DMS 273 treated with DMSO at 0.1 percent for 48 hours (cell line): ENCODE measurements around the gene TSFM.

Source experiments
- DNase-seq: peaks from one replicate; lab custom pipeline; 2025; lab: John Stamatoyannopoulos, UW

Gene TSFM

GRCh38 chr12:57834086-57834876, 51.7 kb downstream of the TSFM start:
- no peak for DNase-seq

GRCh38 chr12:57835366-57836288, 53.0 kb downstream of the TSFM start:
- no peak for DNase-seq

GRCh38 chr12:57836442-57837375, 54.1 kb downstream of the TSFM start:
- DNase-seq: no peak

GRCh38 chr12:57837864-57838562, 55.4 kb downstream of the TSFM start:
- DNase-seq: no peak

GRCh38 chr12:57838594-57839302, 56.2 kb downstream of the TSFM start:
- DNase-seq: no peak

GRCh38 chr12:57839996-57840395, 57.4 kb downstream of the TSFM start:
- no peak for DNase-seq

GRCh38 chr12:57840726-57841125, 58.1 kb downstream of the TSFM start:
- DNase-seq: no peak

GRCh38 chr12:57841445-57841844, 58.9 kb downstream of the TSFM start:
- no peak for DNase-seq

- no peak for DNase-seq
These were observed 60.0 kb downstream of the TSFM start for GRCh38 chr12:57842342-57843294.

GRCh38 chr12:57844709-57845477, 62.3 kb downstream of the TSFM start:
- no peak for DNase-seq

GRCh38 chr12:57845478-57846284, 63.1 kb downstream of the TSFM start:
- DNase-seq: no peak

GRCh38 chr12:57846285-57846576, 63.6 kb downstream of the TSFM start:
- DNase-seq: no peak

- peak; percentile 89 for DNase-seq
These were observed 64.2 kb downstream of the TSFM start, which contains the start of gene CTDSP2 for GRCh38 chr12:57846577-57847319. CTDSP2 (minus strand) TSS chr12:57846729; CDS start chr12:57846435, 294 bp downstream.
